AG08395 (cell line): ENCODE results near the gene PACSIN2.
"Not testable (repeated sequence)": the region's sequence is repeated elsewhere in the genome, so short reads cannot be mapped to it uniquely, and the experiment has no call there.

Experiments
- DNase-seq: peaks from one replicate; pipeline ENCODE4 v3.0.0; 2012; ENCODE audit warnings: mixed read lengths, low spot score

Gene PACSIN2

GRCh38 chr22:42945736-42946135 is 69.2 kb downstream of the PACSIN2 start:
- no peak for DNase-seq

DNA sequence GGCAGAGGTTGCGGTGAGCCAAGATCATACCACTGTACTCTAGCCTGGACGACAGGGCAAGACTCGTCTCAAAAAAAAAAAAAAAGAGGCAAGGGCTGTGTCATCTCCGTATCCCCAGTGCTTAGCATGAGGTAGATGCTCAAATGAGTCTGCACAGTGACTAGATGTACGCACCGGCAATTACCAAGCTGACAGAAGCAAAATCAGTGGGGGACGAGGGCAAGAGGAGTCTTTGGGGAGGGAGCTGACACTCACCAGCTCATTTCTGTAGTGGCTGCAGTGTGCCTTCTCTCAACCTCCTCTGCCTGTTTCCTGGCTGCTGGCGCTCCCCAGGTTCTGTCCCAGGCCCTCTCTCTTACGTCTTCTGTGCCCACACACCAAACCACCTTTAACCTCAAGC is 69.9 kb downstream of the PACSIN2 start:
- no peak for DNase-seq

GRCh38 chr22:42944409-42944808 is 70.5 kb downstream of the PACSIN2 start:
- no peak for DNase-seq

GRCh38 chr22:42943981-42944380 is 71.0 kb downstream of the PACSIN2 start:
- no peak for DNase-seq

GRCh38 chr22:42942351-42942750 is 72.6 kb downstream of the PACSIN2 start:
- no peak for DNase-seq

DNA sequence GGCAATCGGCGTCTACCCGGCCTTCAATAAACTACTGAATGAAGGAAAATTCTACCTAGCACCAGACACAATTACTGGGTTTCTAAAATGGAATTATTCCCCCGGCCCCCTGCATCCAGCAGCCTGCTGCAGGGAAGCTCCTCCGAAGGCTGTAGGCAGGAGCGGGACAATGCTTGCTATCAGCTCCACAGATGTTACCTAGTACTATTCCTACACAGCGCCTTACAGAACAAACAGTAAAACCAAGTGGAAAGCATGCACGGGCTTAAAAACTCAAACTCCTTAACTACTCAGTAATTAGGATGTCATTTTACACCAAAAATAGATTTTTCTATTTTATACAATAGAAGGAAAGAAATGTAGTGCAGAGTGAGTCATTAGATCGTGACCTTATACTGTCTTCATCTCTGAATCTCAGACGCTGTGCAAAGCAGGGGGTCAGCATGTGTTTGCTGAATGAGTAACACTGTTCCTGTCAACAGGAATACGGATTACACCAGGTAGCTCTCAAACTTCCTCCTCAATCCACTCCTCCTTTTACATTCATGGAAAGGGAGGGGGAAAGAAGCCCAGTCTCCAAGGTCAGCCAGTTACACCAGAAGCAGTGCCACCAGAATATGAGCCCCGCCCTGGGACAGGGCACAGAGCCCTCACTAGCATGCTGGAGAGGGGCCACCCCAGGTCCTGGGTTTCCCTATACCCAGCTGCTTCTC is 74.9 kb downstream of the PACSIN2 start:
- DNase-seq, result peak; percentile 75

DNA sequence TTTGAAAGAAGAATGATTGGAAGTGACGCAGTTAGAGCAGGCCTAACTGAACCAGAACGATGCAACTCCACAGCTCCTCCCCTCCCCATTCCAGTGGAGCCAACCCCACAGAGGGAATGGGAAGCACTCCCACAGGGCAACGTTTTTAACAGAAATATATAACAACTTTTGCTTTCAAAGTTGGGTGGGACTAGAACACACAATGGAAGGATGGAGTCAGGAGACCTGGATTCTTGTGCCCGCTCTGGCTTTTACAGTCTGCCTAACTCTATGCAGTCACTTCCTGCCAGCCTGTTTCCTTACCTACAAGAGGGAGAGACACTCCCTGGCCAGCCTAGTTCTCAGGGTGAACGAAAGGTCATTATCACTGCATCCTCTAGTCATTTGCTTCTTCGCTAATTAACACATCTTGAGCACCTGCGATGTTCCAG is 75.5 kb downstream of the PACSIN2 start:
- no peak for DNase-seq

DNA sequence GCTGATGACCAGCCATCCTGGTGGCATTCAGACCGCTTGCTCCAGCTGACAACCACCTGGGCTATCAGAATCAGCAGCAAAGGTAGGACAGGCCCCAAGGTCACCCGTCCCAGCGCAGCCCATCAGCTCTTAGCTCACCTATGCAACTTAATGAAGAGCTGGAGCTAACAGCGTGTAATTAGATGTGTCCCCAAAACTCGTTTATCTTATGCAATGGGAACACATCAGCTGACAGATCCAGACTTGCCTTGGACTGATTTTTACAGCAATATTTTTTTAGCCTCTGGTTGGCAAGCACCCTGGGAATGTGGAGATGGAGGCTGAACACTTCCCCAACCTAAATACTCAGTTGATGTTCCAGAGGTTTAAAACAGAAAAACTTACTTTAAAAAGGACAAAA is 76.0 kb downstream of the PACSIN2 start:
- no peak for DNase-seq

DNA sequence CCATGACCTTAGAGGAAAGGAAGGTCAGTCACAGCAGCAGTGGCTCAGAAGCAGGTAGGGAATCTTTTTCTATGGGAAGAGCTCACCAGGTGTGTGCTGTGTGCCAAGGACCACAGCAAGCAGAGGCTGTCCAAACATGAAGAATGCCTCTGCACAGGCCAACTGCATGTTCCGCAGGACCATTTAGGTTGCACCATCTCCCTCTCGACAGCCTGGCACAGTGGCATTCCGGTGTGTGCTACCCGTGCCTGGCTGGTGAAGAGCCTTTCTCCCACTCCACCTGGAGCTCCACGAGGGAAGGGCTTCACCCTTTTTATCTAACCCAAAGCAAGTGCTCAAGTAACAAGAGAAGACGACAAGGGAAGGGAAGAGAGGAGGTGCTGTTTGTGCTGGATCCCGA is 76.5 kb downstream of the PACSIN2 start:
- no peak for DNase-seq

- peak; percentile 76 for DNase-seq
These were observed 77.6 kb downstream of the PACSIN2 start for GRCh38 chr22:42937164-42937843.

GRCh38 chr22:42936680-42937079 is 78.3 kb downstream of the PACSIN2 start:
- not testable (repeated sequence) for DNase-seq

DNA sequence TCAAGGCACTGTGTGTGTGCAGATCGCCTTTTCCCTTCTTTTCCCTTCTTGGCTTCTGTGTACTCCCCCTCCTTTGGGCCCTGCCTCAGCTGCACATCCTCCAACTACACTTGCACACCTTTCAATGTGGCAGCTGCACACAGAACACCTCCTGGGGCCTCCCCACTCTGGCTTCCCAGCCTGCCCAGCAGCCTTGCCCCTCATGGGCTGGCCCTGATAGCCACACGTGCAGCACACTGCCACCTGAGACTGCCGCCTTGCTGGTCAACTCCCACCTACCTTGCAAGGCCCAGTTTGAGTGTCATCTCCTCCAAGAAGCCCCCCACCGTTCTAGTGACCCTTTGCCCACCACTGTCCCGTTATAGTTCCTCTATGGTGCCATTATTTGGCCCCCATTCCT is 80.6 kb downstream of the PACSIN2 start:
- no peak for DNase-seq

DNA sequence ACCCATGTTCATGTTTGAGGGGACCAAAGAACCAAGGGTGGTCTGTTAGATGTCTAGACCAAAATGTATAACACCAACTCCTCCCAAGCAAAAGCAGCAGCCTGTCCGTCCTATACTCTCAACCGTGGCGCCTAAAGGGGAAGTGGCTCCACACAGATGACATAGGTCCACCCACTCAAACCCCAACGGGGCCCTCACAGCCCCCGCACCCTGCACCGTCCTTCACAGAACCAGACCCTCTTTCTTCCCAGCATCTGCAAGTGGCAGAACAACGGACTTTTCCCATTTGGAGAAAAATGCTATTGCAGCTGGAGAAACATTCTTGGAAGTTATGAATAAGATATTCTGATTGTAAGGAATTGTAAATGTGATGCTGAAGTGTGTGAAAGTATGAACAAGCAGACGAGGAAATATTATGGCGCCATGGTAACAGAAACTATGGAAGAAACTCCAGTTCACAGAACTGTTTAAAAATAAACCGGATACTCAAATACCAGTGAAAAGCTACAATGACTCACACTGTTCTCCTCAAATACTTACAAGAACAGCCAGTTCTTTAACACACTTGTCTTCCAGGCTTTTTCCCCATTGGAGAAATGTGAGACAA is 81.4 kb downstream of the PACSIN2 start:
- DNase-seq, result peak; percentile 90

DNA sequence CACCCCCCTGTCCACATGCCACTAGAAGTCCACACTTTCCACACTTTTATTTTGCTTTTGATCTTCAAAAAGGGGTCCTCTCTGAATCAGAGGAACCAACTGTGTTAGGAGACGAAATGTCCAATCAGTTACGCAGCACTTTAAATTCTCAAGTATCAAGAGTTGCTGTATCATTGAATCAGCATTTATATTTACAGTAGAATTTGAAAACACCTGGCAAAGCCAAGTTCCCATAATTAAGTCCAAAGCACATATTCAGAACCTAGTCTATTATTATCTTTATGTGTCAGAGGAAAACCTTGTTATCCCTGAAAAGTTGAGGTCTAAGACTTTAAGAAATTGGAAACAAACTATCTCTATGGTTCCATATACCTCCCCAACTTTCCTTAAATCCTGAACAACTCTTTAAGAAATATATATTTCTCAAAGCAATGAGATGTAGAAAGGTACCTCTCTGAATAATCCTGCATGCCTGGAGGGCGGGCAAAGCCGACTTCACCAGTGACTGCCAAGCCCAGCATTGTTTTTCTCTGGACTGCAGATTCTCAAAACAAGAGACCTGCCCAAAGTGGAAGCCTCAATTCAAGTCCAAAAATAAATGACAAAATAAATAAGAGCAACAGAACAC is 82.0 kb downstream of the PACSIN2 start:
- no peak for DNase-seq

DNA sequence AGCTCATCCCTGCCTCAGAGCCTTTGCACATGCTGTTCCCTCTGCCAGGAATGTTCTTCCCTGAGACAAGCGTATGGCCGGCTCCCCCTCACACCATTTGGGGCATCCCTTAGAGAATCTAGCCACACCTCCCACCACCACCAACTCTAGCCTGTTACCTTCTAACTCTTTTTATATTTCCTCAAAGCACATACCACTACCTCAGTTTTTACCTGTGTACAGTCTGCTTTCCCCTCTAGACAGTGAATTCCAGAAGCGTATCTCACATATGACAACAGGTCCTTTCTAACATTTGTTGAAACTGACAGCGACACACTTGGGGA is 82.8 kb downstream of the PACSIN2 start:
- DNase-seq, result no peak

GRCh38 chr22:42931421-42932196 is 83.3 kb downstream of the PACSIN2 start:
- DNase-seq, result peak; percentile 57

DNA sequence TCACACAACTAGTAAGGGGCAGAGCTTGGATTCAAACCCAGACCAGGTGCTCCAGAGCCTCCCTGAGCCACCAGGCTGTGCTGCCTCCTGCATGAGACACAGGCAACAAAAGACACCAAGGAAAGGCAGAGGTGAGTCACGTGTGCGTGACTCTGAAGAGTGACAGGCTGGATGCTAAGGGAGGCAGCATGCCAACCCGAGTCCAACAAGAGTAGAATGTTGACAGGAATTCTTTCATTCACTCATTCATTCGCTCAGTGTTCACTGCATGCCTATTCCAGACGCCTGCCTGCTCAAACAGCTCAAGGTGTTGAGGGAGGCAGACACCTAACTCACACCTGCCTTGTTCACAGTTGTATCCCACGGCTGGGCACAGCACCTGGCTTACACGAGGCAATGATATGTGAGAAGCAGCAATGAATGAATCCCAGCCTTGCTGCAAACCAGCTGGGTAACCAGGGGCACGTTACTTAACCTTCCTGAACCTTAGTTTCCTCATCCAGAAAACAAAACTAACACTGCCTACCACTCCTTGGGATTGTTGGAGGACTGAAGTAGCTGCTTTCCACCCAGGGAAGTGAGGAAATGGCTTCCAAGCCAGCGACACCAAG is 84.0 kb downstream of the PACSIN2 start:
- DNase-seq, result peak; percentile 51

DNA sequence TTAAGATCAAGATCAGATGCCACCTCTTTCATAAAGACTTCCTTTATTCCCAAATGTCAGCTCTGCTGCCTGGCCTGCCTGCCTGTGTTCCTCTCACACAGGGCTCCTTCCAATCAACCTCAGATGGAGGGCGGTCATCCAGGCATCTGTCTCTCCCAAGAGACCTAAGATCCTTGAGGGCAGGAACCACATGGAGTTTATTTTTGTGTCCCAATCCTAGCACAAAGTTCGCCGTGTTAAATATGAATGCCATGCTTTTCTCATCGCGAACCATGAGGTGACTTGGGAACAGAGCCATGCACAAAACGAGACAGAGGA is 85.2 kb downstream of the PACSIN2 start:
- no peak for DNase-seq

DNA sequence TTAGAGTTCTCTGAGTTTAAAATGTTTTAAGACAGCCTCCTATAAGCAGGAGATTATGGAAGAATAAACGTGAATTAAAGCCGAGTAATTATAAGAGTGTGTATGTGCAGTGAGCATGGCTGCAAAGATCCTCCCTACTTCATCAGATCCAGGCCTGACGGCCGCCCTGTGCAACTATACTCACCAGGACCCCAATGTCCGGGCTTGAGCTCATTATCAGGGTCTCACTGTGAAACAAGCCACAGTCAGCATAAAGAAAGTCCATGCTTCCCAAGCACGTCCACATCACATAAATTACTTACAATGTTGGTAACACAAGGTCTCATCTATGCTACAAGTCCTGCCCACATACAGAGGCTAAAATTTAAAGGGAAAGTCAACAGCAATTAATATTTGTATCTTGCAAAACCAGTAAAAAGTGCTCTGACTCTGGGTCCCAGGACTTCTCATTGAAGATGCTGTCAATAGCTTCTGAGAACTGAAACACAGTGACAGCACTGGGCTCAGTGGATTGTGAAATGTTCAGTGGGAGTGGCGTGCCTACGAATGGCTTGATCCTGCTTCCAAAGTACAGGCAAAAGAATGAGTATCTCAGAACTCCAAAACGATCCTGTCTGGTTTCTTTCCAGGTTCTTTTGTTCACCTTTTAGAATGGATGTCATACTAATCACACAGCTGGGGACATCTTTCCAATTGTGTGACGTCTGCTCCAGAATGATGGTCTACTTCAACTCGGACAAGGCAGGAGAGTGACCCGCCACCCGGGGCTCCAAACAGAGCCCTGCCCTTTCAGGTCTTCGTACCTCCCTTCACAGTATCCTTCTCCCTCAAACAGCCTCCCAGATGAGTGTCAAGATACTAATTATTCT is 85.7 kb downstream of the PACSIN2 start:
- DNase-seq, result peak; percentile 57

GRCh38 chr22:42927966-42928365 is 87.0 kb downstream of the PACSIN2 start:
- no peak for DNase-seq

DNA sequence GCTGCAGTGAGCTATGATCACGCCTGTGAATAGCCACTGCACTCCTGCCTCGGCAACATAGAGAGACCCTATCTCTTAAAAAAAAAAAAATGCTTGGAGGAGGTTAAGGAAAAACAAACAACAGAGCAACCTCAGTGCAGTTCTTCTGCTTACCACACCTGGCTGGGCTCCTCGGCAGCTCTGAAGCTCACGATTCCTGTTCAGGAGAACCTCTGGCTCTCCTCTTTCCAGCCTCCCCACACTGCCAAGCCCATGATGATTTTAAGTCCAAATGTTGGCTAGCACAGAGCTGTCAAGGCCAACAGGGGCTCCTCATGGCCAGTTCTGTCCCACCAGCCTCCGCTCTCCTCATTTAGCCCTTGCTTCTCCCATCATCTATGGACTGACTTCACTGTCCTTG is 88.2 kb downstream of the PACSIN2 start:
- DNase-seq, result no peak
